Liver (tissue), 3 donors: ENCODE data around the gene C2CD2.

Experiments
- FOXA1 ChIP-seq: IDR thresholded peaks from 2 replicates; pipeline ENCODE4 v1.6.1; 2016; ENCODE audit warnings: antibody characterized with exemption
- GABPA ChIP-seq, 2 donors: IDR thresholded peaks in 1 of 2; conservative IDR thresholded peaks in 1 of 2; 2 replicates each; pipeline ENCODE4 v1.6.1; 2016; ENCODE audit warnings: antibody characterized with exemption in 2 of 2, mild to moderate bottlenecking in 1 of 2, moderate library complexity in 1 of 2
- HNF4A ChIP-seq, 2 donors: conservative IDR thresholded peaks; 2 replicates each; pipeline ENCODE4 v1.6.1; 2016; ENCODE audit warnings: antibody characterized with exemption in 2 of 2, mild to moderate bottlenecking in 2 of 2
- JUND ChIP-seq, 2 donors: IDR thresholded peaks; 2 replicates each; pipeline ENCODE4 v1.6.1; 2016; ENCODE audit warnings: antibody characterized with exemption in 2 of 2
- RAD21 ChIP-seq, 2 donors: IDR thresholded peaks; 2 replicates each; pipeline ENCODE4 v1.6.1; 2016; ENCODE audit warnings: antibody characterized with exemption in 2 of 2, mild to moderate bottlenecking in 2 of 2
- RXRA ChIP-seq, 2 donors: IDR thresholded peaks; 2 replicates each; pipeline ENCODE4 v1.6.1; 2017 to 2018; ENCODE audit warnings: antibody characterized with exemption in 2 of 2, mild to moderate bottlenecking in 1 of 2
- SP1 ChIP-seq: IDR thresholded peaks from 2 replicates; pipeline ENCODE4 v1.6.1; 2018; ENCODE audit warnings: antibody characterized with exemption, mild to moderate bottlenecking
- TAF1 ChIP-seq: conservative IDR thresholded peaks from 2 replicates; pipeline ENCODE4 v1.6.1; 2016; ENCODE audit warnings: antibody characterized with exemption, mild to moderate bottlenecking
- YY1 ChIP-seq: IDR thresholded peaks from 2 replicates; pipeline ENCODE4 v1.6.1; 2016; ENCODE audit warnings: antibody characterized with exemption, mild to moderate bottlenecking
- TF ChIP-seq, protein P1 (sequence below): fragments of 150-350 bp; IDR thresholded peaks from 2 replicates; pipeline ENCODE4 v1.5.1; 2017; ENCODE audit warnings: improper control_type of control experiment, low read depth, low read length; ENCODE audit not compliant: missing input control
- TF ChIP-seq, protein P2 (sequence below): IDR thresholded peaks from 2 replicates; pipeline ENCODE4 v1.6.1; 2016; ENCODE audit warnings: antibody characterized with exemption
- donor health status: healthy.
- donor health status: healthy.

GRCh38 chr21:41857771-41858300, 96.0 kb downstream of the C2CD2 start:
- TF ChIP-seq, protein P1, sequence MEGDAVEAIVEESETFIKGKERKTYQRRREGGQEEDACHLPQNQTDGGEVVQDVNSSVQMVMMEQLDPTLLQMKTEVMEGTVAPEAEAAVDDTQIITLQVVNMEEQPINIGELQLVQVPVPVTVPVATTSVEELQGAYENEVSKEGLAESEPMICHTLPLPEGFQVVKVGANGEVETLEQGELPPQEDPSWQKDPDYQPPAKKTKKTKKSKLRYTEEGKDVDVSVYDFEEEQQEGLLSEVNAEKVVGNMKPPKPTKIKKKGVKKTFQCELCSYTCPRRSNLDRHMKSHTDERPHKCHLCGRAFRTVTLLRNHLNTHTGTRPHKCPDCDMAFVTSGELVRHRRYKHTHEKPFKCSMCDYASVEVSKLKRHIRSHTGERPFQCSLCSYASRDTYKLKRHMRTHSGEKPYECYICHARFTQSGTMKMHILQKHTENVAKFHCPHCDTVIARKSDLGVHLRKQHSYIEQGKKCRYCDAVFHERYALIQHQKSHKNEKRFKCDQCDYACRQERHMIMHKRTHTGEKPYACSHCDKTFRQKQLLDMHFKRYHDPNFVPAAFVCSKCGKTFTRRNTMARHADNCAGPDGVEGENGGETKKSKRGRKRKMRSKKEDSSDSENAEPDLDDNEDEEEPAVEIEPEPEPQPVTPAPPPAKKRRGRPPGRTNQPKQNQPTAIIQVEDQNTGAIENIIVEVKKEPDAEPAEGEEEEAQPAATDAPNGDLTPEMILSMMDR, result no peak
- TF ChIP-seq RXRA (IDR thresholded peaks at IDR 0.05) (no peak), TAF1 (no peak), GABPA (IDR thresholded peaks at IDR 0.05 in 1 of 2, conservative IDR thresholded peaks at IDR 0.05 in 1 of 2) (no peak), HNF4A (conservative IDR thresholded peaks at IDR 0.05) (no peak), RAD21 (IDR thresholded peaks at IDR 0.05) (no peak), YY1 (no peak), JUND (IDR thresholded peaks at IDR 0.05) (no peak), FOXA1 (no peak), SP1 (no peak)
- TF ChIP-seq, protein P2, sequence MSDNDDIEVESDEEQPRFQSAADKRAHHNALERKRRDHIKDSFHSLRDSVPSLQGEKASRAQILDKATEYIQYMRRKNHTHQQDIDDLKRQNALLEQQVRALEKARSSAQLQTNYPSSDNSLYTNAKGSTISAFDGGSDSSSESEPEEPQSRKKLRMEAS, result no peak
